ENCODE measurements around the gene DGUOK.

GRCh38 chr2:73946215-73946614, 19.5 kb downstream of the DGUOK start:
- TF ChIP-seq CTCF (conservative IDR thresholded peaks at IDR 0.05) (no peak), ZFX (IDR thresholded peaks at IDR 0.05) (no peak)
